SHP77 treated with DMSO at 0.1 percent for 48 hours (cell line): ENCODE results near the gene CELA3B.
"Not testable (repeated sequence)": the region's sequence is repeated elsewhere in the genome, so short reads cannot be mapped to it uniquely, and the experiment has no call there.

Experiments used
- DNase-seq: peaks from one replicate; lab custom pipeline; 2025; lab: John Stamatoyannopoulos, UW

The CELA3B gene

GRCh38 chr1:21975296-21975695 lies 1.5 kb upstream of the CELA3B start:
- not testable (repeated sequence) for DNase-seq

GRCh38 chr1:21978209-21978608 lies 1.4 kb downstream of the CELA3B start:
- not testable (repeated sequence) for DNase-seq

- DNase-seq: not testable (repeated sequence)
Observed at GRCh38 chr1:21980515-21981220, 3.8 kb downstream of the CELA3B start.

GRCh38 chr1:21981253-21981652 lies 4.4 kb downstream of the CELA3B start:
- DNase-seq: not testable (repeated sequence)

- DNase-seq: not testable (repeated sequence)
Observed at GRCh38 chr1:21982122-21982521, 5.3 kb downstream of the CELA3B start.

GRCh38 chr1:21983539-21983938 lies 6.7 kb downstream of the CELA3B start:
- not testable (repeated sequence) for DNase-seq

- DNase-seq: not testable (repeated sequence)
Observed at GRCh38 chr1:21985893-21986292, 9.1 kb downstream of the CELA3B start.

- DNase-seq: not testable (repeated sequence)
Observed at GRCh38 chr1:21986386-21986785, 9.6 kb downstream of the CELA3B start.

GRCh38 chr1:21989672-21990393 lies 13.0 kb downstream of the CELA3B start:
- not testable (repeated sequence) for DNase-seq

GRCh38 chr1:21992186-21992585 lies 15.4 kb downstream of the CELA3B start:
- not testable (repeated sequence) for DNase-seq

- DNase-seq: not testable (repeated sequence)
Observed at GRCh38 chr1:21994716-21995115, 17.9 kb downstream of the CELA3B start.

- not testable (repeated sequence) for DNase-seq
Observed at GRCh38 chr1:21996663-21996970, 19.8 kb downstream of the CELA3B start.

GRCh38 chr1:21997891-21998623 lies 21.2 kb downstream of the CELA3B start:
- not testable (repeated sequence) for DNase-seq

- DNase-seq: not testable (repeated sequence)
Observed at GRCh38 chr1:21998624-21999294, 21.9 kb downstream of the CELA3B start.

- peak; percentile 58 for DNase-seq
Observed at GRCh38 chr1:21999645-22000044, 22.8 kb downstream of the CELA3B start.

GRCh38 chr1:22001409-22001808 lies 24.6 kb downstream of the CELA3B start, which contains the start of gene CELA3A:
TSS of gene CELA3A (plus strand) at chr1:22001657. CDS start at chr1:22001675, 18 bp downstream.
- no peak for DNase-seq

GRCh38 chr1:22002461-22002860 lies 25.6 kb downstream of the CELA3B start:
- not testable (repeated sequence) for DNase-seq

- DNase-seq: not testable (repeated sequence)
Observed at GRCh38 chr1:22002875-22003274, 26.1 kb downstream of the CELA3B start.

- DNase-seq: not testable (repeated sequence)
Observed at GRCh38 chr1:22003959-22004358, 27.1 kb downstream of the CELA3B start.

GRCh38 chr1:22005261-22006149 lies 28.7 kb downstream of the CELA3B start:
- DNase-seq: not testable (repeated sequence)

- not testable (repeated sequence) for DNase-seq
Observed at GRCh38 chr1:22006736-22007135, 29.9 kb downstream of the CELA3B start.
